GM18520 (cell line): ENCODE measurements around the gene FAM13A.

Source experiments
- ATAC-seq: cut with Tn5 transposase; IDR thresholded peaks from one replicate; pipeline ENCODE4 v1.9.1; 2021; ENCODE audit not compliant: unreplicated experiment

FAM13A gene

DNA sequence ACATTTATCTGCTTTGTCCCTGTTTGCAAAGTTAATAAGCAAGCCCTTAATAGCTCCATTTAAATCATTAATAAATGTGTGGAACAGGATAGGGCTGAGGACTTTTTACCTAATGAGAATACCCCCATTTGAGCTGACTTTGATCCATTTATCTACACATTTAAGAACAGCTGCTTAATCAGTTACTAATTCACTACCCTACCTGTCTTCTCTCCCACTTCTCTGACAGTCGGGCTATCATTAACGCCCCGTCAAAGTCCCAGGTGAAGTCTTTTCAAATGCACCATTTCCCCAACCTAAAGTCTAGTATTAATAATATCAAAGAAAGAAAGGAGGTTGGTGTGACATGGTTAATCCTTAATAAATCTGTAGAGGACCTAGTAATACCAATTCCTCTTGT, 302.2 kb downstream of the FAM13A start:
- no peak for ATAC-seq

DNA sequence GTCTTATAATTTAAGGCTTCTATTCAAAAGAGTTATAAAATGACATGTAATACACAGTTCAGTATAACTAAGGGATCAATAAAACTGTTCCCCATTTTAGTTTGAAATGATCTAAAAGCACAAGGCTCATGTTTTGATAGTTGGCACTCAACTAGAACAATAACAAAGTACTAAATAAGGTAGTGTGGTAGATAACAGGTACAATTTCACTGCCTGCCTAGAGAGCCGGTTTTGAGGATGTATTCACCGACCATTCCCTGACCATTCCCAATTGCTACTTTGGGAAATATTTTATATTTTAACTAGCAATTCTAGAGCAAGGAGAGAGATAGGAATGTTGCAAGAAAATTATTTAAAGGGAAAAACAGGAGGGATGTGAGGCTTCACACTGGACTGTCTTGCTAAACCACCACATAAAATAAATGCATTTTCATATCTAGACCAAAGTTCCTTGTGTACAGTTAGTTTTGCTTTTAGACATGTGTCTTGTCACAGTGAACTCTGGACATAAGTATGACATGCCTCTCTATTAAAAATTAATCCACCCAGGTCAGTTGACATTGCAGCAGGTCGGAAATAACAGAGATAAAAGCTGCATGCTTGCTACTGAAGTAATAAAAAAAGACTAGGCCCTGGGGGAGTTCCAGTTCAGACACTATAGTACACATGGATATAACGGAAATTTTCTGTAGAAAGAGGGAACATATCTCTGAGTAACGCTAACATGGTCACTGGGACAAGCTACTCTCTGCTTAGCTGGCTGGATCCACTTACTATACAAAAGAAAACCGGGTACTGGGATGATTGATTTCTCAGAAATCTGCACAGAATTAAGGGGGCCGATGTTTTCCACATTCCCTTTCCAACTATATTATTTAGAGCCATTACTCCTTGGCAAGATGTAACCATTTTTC, 303.1 kb downstream of the FAM13A start:
- ATAC-seq = no peak

DNA sequence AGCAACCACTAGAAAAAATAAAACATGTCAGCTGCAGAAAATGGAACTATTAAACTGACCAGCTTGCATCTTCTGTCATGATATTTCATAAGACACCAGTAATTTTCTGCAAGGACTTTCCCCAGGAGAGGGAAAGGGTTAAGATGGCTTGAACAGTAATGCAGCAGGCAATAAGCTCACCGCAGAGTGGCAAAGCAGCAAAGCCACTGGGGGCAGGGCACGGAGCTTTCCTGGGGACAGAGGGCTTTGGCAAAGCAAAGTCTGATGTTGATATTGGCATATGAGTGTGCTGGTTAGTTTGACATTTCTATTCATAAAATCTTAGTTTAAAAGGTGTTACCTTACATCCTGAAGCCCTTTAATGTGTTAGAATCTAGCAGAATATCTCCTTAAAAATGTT, 304.2 kb downstream of the FAM13A start:
- ATAC-seq = no peak

DNA sequence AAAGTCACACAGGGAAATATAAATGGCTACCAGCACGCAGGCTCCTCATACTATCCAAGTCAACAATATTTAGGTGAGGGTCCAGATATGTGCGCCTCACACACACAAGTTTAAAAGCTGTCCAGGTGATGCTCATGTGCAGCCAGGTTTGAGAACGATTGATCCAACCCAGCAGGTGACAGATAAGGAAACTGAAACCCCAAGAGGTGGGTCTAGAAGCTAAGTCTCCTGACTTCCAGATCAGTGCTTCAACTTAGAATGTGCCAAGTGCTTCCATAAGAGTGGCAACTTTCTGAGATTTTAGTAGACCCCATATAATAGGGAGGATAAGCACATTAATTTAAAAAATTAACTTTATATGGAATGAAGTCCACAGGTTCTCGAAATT, 304.9 kb downstream of the FAM13A start:
- no peak for ATAC-seq

- ATAC-seq = no peak
These were observed 305.5 kb downstream of the FAM13A start for GRCh38 chr4:88751258-88752075.

- ATAC-seq = no peak
These were observed 306.6 kb downstream of the FAM13A start for GRCh38 chr4:88750369-88750768.

- ATAC-seq = no peak
These were observed 309.6 kb downstream of the FAM13A start for GRCh38 chr4:88747351-88747750.

DNA sequence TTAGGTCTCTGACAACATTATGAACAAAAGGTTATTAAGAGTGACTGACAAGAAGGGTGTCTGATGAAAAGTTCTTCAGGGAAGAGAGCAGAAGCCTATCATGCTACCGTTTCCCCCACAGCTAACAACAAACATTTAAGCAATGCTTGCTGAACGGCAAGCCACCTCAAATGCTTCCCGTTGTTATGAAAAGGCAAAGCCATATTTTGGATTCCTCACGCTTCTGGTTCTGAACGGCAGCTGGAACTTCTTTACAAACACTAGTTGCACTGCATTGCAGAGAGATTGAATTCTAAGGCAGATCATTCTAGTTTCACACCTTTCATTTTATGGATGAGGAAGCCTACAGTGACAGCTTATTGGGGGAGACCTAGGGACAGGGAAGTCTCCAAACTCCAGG, 310.8 kb downstream of the FAM13A start:
- no peak for ATAC-seq

- ATAC-seq = no peak
These were observed 311.3 kb downstream of the FAM13A start for GRCh38 chr4:88745581-88746163.

DNA sequence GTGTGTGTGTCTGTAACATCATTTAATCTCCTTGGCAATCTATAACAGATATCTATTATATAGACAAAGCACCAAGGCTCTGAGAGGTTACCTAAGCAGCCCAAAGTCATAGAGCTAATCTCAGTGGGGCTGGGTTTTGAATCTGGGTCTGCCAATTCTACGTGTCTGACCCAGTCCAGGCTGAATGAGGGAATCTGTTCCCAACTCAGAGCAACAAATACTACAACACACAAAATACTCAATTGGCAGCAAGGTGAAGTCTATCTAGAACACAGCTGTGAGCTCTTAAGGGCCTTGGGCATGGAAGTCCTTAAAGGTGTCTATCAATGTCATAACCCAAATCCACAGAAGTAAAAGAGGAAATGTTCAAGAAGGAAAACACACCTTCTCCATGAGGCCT, 311.8 kb downstream of the FAM13A start:
- no peak for ATAC-seq

GRCh38 chr4:88744609-88745008, 312.4 kb downstream of the FAM13A start:
- ATAC-seq = no peak

DNA sequence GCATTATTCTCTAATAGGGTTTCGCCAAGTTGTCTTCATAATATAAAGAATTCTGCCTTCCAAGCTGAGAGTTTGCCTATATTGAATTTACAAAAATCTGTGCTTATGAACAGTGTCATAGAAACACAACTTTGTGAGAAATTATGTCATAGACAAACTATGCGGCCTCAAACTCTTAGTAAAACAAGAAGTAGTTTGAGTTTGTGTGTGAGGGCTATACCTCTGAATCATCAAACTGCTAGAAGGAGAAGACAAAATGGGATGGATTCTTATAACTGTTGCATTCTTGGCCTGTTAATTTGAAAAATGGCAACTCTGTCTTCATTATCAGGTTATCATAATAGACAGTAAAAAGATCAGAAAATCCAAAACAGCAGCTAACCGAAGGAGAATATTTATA, 313.3 kb downstream of the FAM13A start:
- ATAC-seq = no peak

- ATAC-seq = no peak
These were observed 314.4 kb downstream of the FAM13A start for GRCh38 chr4:88742561-88742960.

GRCh38 chr4:88738180-88738579, 318.8 kb downstream of the FAM13A start:
- no peak for ATAC-seq

- ATAC-seq = no peak
These were observed 319.6 kb downstream of the FAM13A start for GRCh38 chr4:88737307-88737941.

- ATAC-seq = no peak
These were observed 320.7 kb downstream of the FAM13A start for GRCh38 chr4:88736264-88736663.

DNA sequence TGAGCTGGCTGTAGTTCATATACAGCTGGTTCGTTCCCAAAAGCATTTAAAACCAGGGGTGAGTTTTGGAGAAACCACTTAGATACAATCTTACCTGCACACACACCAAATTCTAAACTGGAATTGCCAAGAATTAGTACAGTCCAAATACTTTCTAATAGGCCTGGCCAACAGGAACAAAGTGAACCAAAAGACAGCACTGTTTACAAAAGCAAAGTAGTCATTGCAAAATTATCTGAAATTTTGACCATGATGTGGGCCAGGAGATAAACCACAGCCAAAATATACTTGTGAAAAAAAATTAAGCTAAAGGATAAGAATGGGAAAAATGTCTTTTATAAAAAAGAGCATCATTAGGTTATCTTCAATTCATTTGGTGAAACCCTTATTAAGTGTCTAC, 321.4 kb downstream of the FAM13A start:
- no peak for ATAC-seq

DNA sequence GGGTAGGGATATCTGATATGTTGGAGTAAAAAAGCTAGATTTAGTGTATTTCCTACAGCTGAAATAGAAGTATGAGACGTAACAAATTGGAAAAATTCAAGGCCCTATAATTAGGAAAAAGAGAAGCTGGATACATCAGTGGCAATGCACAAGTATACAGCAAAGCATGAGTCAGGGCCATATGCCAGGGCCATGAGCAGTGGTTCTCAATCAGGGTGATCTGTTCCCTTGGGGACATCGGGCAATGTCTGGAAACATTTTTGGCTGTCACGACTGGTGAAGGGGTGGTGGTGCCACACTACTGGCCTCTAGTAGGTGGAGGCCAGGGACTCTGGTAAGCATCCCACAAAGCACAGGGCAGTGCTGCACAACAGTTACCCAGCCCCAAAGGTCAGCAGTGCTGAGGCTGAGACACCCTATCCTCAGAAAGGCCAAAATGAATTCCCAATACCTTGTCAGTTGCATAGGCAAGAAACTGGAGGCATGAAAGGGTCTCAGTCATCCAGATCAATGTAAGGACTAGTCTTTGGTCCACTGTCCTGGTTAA, 322.5 kb downstream of the FAM13A start:
- no peak for ATAC-seq

DNA sequence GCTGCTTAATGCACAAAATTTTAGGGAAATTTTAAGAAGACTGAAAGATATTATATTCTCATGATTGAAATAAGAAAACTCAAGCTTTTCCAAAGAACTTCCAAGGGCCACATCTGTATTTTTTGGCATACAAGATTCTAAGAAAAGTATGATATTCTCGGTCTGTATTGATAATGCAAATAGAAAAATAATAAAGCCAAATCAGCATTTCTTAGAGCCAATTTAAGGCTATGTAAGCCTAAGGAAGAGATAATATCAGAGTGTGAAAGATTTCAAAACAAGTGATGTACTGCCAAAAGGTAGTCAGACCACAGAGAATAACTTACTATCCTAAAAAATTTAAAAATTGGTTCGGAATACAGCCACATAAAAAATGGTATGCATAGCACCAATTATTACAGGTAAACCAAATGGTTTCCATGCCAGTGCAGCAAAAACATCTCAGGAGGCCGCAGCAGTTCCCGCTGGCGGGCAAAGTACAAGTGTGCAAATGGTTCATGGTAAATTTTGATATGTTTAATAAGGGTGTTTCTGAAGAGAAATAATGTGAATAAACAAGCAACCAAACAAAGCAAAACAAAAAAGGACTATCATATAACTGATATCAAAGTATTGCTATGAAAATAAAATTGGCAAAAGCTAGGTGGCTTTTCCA, 324.1 kb downstream of the FAM13A start:
- ATAC-seq = no peak

GRCh38 chr4:88731381-88731780, 325.6 kb downstream of the FAM13A start:
- no peak for ATAC-seq
